H9 (cell line): ENCODE measurements around the gene TUBB6. TPM values are rescaled to one million over a fixed set of nuclear protein-coding genes. Genes with fewer than 3 reads are reported as not detected.

ENCODE experiments used
- DNase-seq: peaks from one replicate; pipeline ENCODE4 v3.0.0-alpha.2; 2017
- H2AFZ ChIP-seq: one replicate; pipeline ENCODE4 v1.6.1; 2013; ENCODE audit warnings: mild to moderate bottlenecking, low read length, control low read depth, moderate library complexity
- H2AK5ac ChIP-seq: 2 replicates; pipeline ENCODE4 v1.6.1; 2013; ENCODE audit warnings: low read length, control low read depth, mixed read lengths; ENCODE audit not compliant: insufficient read length
- H2BK120ac ChIP-seq: one replicate; pipeline ENCODE4 v1.6.1; 2013; ENCODE audit warnings: low read depth, mild to moderate bottlenecking, low read length, control low read depth, inconsistent platforms; ENCODE audit not compliant: poor library complexity, severe bottlenecking
- H2BK12ac ChIP-seq: 2 replicates; pipeline ENCODE4 v1.6.1; 2013; ENCODE audit warnings: low read length, control low read depth, mixed read lengths, low read depth; ENCODE audit not compliant: insufficient read length
- H2BK15ac ChIP-seq: 2 replicates; pipeline ENCODE4 v1.6.1; 2013; ENCODE audit warnings: low read depth, low read length, control low read depth
- H2BK20ac ChIP-seq: one replicate; pipeline ENCODE4 v1.6.1; 2013; ENCODE audit warnings: low read depth, mild to moderate bottlenecking, low read length, control low read depth, inconsistent platforms; ENCODE audit not compliant: poor library complexity, severe bottlenecking
- H2BK5ac ChIP-seq: 2 replicates; pipeline ENCODE4 v1.6.1; 2013; ENCODE audit warnings: low read length, control low read depth, mixed read lengths; ENCODE audit not compliant: insufficient read length
- H3K14ac ChIP-seq: 2 replicates; pipeline ENCODE4 v1.6.1; 2013; ENCODE audit warnings: low read length, control low read depth; ENCODE audit not compliant: insufficient read depth
- H3K18ac ChIP-seq: 2 replicates; pipeline ENCODE4 v1.6.1; 2013; ENCODE audit warnings: low read depth, mild to moderate bottlenecking, mixed read lengths, low read length, control low read depth; ENCODE audit not compliant: insufficient read length
- H3K23ac ChIP-seq: 2 replicates; pipeline ENCODE4 v1.6.1; 2013; ENCODE audit warnings: low read length, control low read depth, mixed read lengths, low read depth; ENCODE audit not compliant: insufficient read length
- H3K23me2 ChIP-seq: 2 replicates; pipeline ENCODE4 v1.6.1; 2013; ENCODE audit warnings: low read depth, mild to moderate bottlenecking, mixed read lengths, low read length, control low read depth; ENCODE audit not compliant: insufficient read length, poor library complexity, severe bottlenecking
- H3K27ac ChIP-seq: 2 replicates; pipeline ENCODE4 v1.5.1; 2013; ENCODE audit warnings: low read length, control low read depth, mixed read lengths, low read depth; ENCODE audit not compliant: insufficient read length
- H3K27me3 ChIP-seq: 2 replicates; pipeline ENCODE4 v1.6.1; 2013; ENCODE audit warnings: low read length, control low read depth, inconsistent platforms; ENCODE audit not compliant: insufficient read depth
- H3K4ac ChIP-seq: 2 replicates; pipeline ENCODE4 v1.6.1; 2013; ENCODE audit warnings: low read depth, mild to moderate bottlenecking, control low read depth, inconsistent platforms, low read length, moderate library complexity
- H3K4me1 ChIP-seq: 2 replicates; pipeline ENCODE4 v1.6.1; 2013; ENCODE audit warnings: low read length, control low read depth, inconsistent platforms; ENCODE audit not compliant: insufficient read depth
- H3K4me2 ChIP-seq: 2 replicates; pipeline ENCODE4 v1.6.1; 2013; ENCODE audit warnings: low read length, control low read depth, mixed read lengths; ENCODE audit not compliant: insufficient read length, insufficient read depth
- H3K56ac ChIP-seq: 2 replicates; pipeline ENCODE4 v1.6.1; 2013; ENCODE audit warnings: low read depth, mild to moderate bottlenecking, mixed read lengths, low read length, control low read depth; ENCODE audit not compliant: insufficient read length
- H3K79me1 ChIP-seq: 2 replicates; pipeline ENCODE4 v1.6.1; 2013; ENCODE audit warnings: low read depth, mild to moderate bottlenecking, moderate library complexity, low read length, control low read depth, inconsistent platforms; ENCODE audit not compliant: insufficient read depth, poor library complexity, severe bottlenecking
- H3K79me2 ChIP-seq: 2 replicates; pipeline ENCODE4 v1.6.1; 2013; ENCODE audit warnings: low read length, control low read depth, inconsistent platforms; ENCODE audit not compliant: insufficient read depth
- H3K9ac ChIP-seq: 2 replicates; pipeline ENCODE4 v1.6.1; 2013; ENCODE audit warnings: low read length, control low read depth, mixed read lengths; ENCODE audit not compliant: insufficient read length; ENCODE audit errors: extremely low read depth
- H3K9me3 ChIP-seq: one replicate; pipeline ENCODE4 v1.6.1; 2013; ENCODE audit warnings: low read depth, low read length, inconsistent platforms; ENCODE audit not compliant: control insufficient read depth
- H3T11ph ChIP-seq: one replicate; pipeline ENCODE4 v1.6.1; 2013; ENCODE audit warnings: mild to moderate bottlenecking, low read length, control low read depth, inconsistent platforms
- H4K20me1 ChIP-seq: one replicate; pipeline ENCODE4 v1.6.1; 2013; ENCODE audit not compliant: control insufficient read depth, insufficient read length, insufficient read depth
- H4K5ac ChIP-seq: 2 replicates; pipeline ENCODE4 v1.6.1; 2013; ENCODE audit warnings: low read depth, mild to moderate bottlenecking, mixed read lengths, low read length, control low read depth; ENCODE audit not compliant: insufficient read length
- H4K8ac ChIP-seq: replicated peaks from 2 replicates; pipeline ENCODE4 v1.6.1; 2013; ENCODE audit warnings: low read length, control low read depth, mixed read lengths, low read depth; ENCODE audit not compliant: insufficient read length
- H4K91ac ChIP-seq: 2 replicates; pipeline ENCODE4 v1.6.1; 2013; ENCODE audit warnings: low read depth, mild to moderate bottlenecking, moderate library complexity, mixed read lengths, low read length, control low read depth; ENCODE audit not compliant: insufficient read length
- H3K27ac Mint-ChIP-seq, 3 experiments: 2 replicates in 2 of 3; 3 replicates in 1 of 3; pipeline ENCODE4 v1.8.0; 2020 to 2021; ENCODE audit warnings: mixed read lengths in 3 of 3, mild to moderate bottlenecking in 1 of 3, moderate library complexity in 1 of 3
- H3K27me3 Mint-ChIP-seq: 2 replicates; pipeline ENCODE4 v1.8.0; 2021; ENCODE audit warnings: low read depth, mild to moderate bottlenecking, moderate library complexity, mixed read lengths
- H3K36me3 Mint-ChIP-seq, 3 experiments: 2 replicates in 2 of 3; 3 replicates in 1 of 3; pipeline ENCODE4 v1.8.0; 2020 to 2021; ENCODE audit warnings: low read depth in 3 of 3, mixed read lengths in 3 of 3; ENCODE audit not compliant: insufficient read depth in 1 of 3
- H3K4me1 Mint-ChIP-seq, 2 experiments: 2 replicates each; pipeline ENCODE4 v1.8.0; 2020; ENCODE audit warnings: mixed read lengths in 2 of 2
- H3K4me3 Mint-ChIP-seq, 2 experiments: 2 replicates in 1 of 2; 3 replicates in 1 of 2; pipeline ENCODE4 v1.8.0; 2020 to 2021; ENCODE audit warnings: mild to moderate bottlenecking in 2 of 2, mixed read lengths in 2 of 2, moderate library complexity in 1 of 2
- H3K9me3 Mint-ChIP-seq, 2 experiments: 2 replicates in 1 of 2; 3 replicates in 1 of 2; pipeline ENCODE4 v1.8.0; 2020; ENCODE audit warnings: mild to moderate bottlenecking in 2 of 2, mixed read lengths in 2 of 2, moderate library complexity in 1 of 2
- WGBS: extraction: QIAGEN DNeasy Blood & Tissue Kit; methylation state at CpG from one replicate; pipeline ENCODE4 v1.1.7; 2013; ENCODE audit warnings: missing lambda C conversion rate, low lambda C conversion rate, mixed read lengths; ENCODE audit not compliant: insufficient read length; ENCODE audit errors: extremely low coverage; 5-methylcytosine and 5-hydroxymethylcytosine counted together
- total RNA-seq: library from RNA; stranded (reverse); gene quantifications from 2 replicates; pipeline ENCODE4 v1.2.1, GENCODE V29; 2021
- TF ChIP-seq, protein P1 (sequence below): fragments of 200-600 bp; sonication (generic); conservative IDR thresholded peaks from 3 replicates; pipeline ENCODE4 v1.8.0; 2021; ENCODE audit warnings: antibody characterized with exemption, mild to moderate bottlenecking

TUBB6 gene
- total RNA-seq, 1 experiment from 2014 or later, result 134 TPM

DNA sequence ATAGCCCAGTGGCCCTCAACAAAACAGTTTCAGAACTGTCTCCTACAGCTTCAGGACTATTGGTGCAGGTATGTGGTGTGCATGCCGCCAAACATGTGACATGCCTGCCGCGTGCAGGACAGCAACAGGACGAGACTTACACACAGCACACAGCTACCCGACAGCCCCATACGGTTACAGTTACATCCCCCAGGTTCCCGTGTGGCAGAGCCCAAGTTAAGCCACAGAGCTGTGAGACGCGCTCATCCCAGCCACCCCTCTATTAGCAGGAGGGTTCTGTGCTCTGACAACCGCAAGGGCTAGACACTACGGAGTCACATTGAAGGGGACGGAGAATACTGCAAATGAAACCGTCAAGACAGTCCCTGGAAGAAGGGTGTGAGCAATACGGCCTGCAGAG is 16.4 kb upstream of the TUBB6 start:
- Histone ChIP-seq H4K5ac (no peak overlapping the region), H3K18ac (no peak overlapping the region), H2BK20ac (no peak overlapping the region), H3K14ac (no peak overlapping the region), H3K56ac (no peak overlapping the region), H3K23ac (no peak overlapping the region), H2BK120ac (no peak overlapping the region), H4K8ac (no peak overlapping the region), H4K91ac (no peak overlapping the region), H3K9ac (no peak overlapping the region), H3K79me1 (no peaks in the 10 kb centered on the region), H2BK12ac (no peak overlapping the region), H3K79me2 (no peaks in the 10 kb centered on the region), H2BK15ac (no peak overlapping the region), H3K23me2 (peaks cover 14% of the 10 kb centered on the region), H3T11ph (no peak overlapping the region), H3K4ac (no peak overlapping the region), H2AK5ac (no peak overlapping the region), H2BK5ac (no peak overlapping the region), H4K20me1 (no peaks in the 10 kb centered on the region), H3K27ac (no peak overlapping the region), H3K27me3 (no peaks in the 10 kb centered on the region; the same call in 1 of the 2 replicates), H3K9me3 (no peaks in the 10 kb centered on the region), H3K4me2 (no peak overlapping the region), H3K4me1 (no peaks in the 10 kb centered on the region), H2AFZ (no peak overlapping the region)
- no peaks in the 10 kb centered on the region; a peak in 1 of 5 replicates for H3K9me3 Mint-ChIP-seq
- TF ChIP-seq, protein P1, sequence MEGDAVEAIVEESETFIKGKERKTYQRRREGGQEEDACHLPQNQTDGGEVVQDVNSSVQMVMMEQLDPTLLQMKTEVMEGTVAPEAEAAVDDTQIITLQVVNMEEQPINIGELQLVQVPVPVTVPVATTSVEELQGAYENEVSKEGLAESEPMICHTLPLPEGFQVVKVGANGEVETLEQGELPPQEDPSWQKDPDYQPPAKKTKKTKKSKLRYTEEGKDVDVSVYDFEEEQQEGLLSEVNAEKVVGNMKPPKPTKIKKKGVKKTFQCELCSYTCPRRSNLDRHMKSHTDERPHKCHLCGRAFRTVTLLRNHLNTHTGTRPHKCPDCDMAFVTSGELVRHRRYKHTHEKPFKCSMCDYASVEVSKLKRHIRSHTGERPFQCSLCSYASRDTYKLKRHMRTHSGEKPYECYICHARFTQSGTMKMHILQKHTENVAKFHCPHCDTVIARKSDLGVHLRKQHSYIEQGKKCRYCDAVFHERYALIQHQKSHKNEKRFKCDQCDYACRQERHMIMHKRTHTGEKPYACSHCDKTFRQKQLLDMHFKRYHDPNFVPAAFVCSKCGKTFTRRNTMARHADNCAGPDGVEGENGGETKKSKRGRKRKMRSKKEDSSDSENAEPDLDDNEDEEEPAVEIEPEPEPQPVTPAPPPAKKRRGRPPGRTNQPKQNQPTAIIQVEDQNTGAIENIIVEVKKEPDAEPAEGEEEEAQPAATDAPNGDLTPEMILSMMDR, result no peak
- no peak for DNase-seq
- H3K36me3 Mint-ChIP-seq, result no peaks in the 10 kb centered on the region
- no CpG with 5 or more reads among the region's 14 CpGs for WGBS
- H3K4me3 Mint-ChIP-seq, result no peak overlapping the region
- H3K27ac Mint-ChIP-seq, result no peak overlapping the region
- peaks cover 14 to 20% of the 10 kb centered on the region in 2 experiments for H3K4me1 Mint-ChIP-seq
- peaks cover 27% of the 10 kb centered on the region for H3K27me3 Mint-ChIP-seq
